ENCODE measurements around the gene CALML3.

DNA sequence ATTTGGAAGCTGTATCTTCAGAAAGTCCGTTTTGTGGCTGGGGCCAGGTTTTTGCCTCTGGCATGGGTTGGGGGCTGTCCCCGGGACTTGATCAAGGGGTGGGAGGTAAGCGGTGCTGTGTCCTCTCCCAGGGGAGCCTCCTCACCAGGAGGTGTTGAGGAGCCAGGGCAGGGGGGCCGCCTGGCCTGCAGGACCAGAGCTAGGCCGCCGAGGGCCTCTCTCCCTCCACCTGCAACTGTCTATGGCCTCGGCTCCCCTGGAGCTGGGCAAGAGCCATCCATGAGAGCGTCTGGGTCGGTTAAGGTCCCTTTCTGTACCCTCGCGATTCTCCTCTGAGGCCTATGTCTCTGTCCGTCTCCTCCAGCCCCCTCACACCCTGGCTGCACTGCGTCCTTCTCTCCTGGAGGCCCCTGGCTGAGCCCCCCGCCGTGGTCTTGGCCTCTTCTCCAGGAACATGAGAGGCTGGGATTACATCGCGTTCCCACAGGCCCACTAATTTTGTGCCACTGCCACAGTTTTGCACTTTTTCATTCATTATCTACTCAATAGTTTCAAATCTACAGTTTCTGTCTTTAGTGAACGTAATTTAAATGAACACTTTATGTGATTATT is 46.0 kb upstream of the CALML3 start:
- TF ChIP-seq, protein P1, sequence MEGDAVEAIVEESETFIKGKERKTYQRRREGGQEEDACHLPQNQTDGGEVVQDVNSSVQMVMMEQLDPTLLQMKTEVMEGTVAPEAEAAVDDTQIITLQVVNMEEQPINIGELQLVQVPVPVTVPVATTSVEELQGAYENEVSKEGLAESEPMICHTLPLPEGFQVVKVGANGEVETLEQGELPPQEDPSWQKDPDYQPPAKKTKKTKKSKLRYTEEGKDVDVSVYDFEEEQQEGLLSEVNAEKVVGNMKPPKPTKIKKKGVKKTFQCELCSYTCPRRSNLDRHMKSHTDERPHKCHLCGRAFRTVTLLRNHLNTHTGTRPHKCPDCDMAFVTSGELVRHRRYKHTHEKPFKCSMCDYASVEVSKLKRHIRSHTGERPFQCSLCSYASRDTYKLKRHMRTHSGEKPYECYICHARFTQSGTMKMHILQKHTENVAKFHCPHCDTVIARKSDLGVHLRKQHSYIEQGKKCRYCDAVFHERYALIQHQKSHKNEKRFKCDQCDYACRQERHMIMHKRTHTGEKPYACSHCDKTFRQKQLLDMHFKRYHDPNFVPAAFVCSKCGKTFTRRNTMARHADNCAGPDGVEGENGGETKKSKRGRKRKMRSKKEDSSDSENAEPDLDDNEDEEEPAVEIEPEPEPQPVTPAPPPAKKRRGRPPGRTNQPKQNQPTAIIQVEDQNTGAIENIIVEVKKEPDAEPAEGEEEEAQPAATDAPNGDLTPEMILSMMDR (IDR thresholded peaks at IDR 0.05; ENCODE audit: low read length): no peak
- no peak for TF ChIP-seq EZH2 (IDR thresholded peaks at IDR 0.05; ENCODE audit: borderline replicate concordance, low read length)

Measured in OCI-LY1 (cell line).